ENCODE data around the gene RAB40C. TPM values are rescaled to one million over a fixed set of nuclear protein-coding genes. Genes with fewer than 3 reads are reported as not detected.

Gene RAB40C
- total RNA-seq, 1 donor from 2014 or later = 31.6 TPM

DNA sequence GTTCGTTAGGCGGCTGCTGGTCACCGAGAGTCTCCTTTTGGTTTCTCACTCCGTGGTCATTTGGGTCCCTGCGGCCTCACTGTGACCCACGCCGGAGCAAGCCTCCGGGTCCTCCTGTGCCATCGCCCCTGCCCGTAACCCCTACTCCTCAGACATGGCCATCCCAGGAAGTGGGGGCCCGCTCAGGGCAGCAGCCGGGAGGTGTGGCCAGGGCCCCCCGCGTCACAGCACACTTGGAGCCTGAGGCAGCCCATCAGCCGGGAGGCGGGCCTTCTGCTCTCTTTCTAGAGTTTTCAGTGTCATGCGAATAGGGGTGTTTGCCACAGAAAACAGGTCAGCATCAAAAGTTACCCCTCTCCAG, 33.0 kb downstream of the RAB40C start:
- no peaks in the 10 kb centered on the region for H3K27me3 Mint-ChIP-seq (ENCODE audit: low read depth)
- peaks cover 15% of the 10 kb centered on the region for H3K4me1 Mint-ChIP-seq
- TF ChIP-seq, protein P1, sequence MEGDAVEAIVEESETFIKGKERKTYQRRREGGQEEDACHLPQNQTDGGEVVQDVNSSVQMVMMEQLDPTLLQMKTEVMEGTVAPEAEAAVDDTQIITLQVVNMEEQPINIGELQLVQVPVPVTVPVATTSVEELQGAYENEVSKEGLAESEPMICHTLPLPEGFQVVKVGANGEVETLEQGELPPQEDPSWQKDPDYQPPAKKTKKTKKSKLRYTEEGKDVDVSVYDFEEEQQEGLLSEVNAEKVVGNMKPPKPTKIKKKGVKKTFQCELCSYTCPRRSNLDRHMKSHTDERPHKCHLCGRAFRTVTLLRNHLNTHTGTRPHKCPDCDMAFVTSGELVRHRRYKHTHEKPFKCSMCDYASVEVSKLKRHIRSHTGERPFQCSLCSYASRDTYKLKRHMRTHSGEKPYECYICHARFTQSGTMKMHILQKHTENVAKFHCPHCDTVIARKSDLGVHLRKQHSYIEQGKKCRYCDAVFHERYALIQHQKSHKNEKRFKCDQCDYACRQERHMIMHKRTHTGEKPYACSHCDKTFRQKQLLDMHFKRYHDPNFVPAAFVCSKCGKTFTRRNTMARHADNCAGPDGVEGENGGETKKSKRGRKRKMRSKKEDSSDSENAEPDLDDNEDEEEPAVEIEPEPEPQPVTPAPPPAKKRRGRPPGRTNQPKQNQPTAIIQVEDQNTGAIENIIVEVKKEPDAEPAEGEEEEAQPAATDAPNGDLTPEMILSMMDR (conservative IDR thresholded peaks at IDR 0.05) = no peak
- DNase-seq (ENCODE audit: low read depth, low spot score) = no peak
- no peak overlapping the region for H3K27ac Mint-ChIP-seq (ENCODE audit: unreplicated experiment)
- H3K9me3 Mint-ChIP-seq = no peaks in the 10 kb centered on the region
- no peaks in the 10 kb centered on the region for H3K36me3 Mint-ChIP-seq (ENCODE audit: low read depth)
- no peak overlapping the region for H3K4me3 Mint-ChIP-seq

DNA sequence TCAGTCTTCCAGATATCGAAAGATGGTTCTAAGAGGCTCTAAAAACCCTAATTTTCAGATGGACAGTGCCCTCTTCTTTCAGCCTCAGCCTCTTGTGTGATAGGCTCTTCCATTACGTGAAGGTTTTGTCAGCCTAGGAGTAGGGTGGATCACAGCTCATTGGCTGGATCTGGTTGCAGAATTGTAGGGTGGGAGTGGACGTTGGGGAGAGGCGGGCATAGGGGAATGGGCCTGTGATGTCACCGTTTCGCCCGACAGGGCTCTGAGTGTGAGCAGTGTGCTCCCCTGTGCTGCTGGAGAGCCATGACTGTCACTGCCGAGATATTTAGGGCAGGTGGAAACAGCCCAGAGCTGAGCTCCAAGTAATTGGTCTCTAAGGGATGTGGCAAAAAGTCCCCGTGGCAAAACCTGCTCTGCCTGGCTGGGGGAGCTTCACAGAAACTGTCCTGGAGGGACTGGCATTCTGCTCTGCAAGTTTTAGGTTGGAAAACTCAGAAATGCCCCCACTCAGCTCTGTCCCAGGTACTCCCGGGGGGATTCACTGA, 34.7 kb downstream of the RAB40C start:
- no peak overlapping the region for H3K27ac Mint-ChIP-seq (ENCODE audit: unreplicated experiment)

DNA sequence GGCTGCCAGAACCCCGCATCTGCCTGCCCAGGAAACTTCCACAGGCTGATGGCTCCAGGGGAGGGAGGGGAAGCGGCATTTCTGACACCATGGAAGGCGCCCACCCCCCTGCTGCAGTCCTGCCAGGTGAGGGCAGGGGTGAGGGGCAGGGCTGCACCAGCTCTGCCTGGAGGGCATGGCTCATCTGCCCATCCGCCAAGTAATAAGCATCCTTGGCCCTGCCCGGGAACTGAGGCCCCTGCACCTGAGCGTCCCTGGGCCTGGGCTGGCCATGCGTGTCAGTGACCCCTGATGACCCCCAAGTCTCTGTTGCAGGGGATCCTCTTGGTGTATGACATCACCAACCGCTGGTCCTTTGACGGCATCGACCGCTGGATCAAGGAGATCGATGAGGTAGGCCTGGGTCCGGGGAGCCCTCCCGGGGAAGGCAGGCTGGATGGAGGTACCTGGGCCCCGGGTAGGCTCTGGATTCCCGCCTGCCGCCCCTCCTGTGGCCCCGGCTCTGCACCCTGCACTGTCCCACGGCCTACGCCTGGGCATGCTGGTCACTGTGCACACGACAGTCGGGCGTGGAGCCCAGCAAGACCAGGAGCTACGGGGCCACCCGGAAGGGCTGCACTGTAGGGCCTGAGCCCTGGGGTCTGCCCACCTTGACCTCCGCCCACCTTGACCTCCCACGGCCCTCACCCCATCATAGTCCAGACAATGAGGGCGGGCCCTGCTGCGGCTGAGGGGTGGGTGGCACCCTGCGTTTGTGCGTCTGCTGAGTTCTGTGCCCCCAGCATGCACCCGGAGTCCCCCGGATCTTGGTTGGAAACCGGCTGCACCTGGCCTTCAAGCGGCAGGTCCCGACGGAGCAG, 35.5 kb downstream of the RAB40C start:
- Mint-ChIP-seq H3K36me3 (ENCODE audit: low read depth) (peaks cover 3% of the 10 kb centered on the region), H3K4me3 (no peak overlapping the region), H3K9me3 (no peaks in the 10 kb centered on the region), H3K4me1 (peaks cover 30% of the 10 kb centered on the region), H3K27ac (ENCODE audit: unreplicated experiment) (no peak overlapping the region), H3K27me3 (ENCODE audit: low read depth) (peaks cover 2% of the 10 kb centered on the region)
- DNase-seq (ENCODE audit: low read depth, low spot score) = no peak
- TF ChIP-seq, protein P1 (conservative IDR thresholded peaks at IDR 0.05) = no peak

More for the DNA sequence above, 34.7 kb downstream of the RAB40C start:
- Mint-ChIP-seq H3K4me3 (no peak overlapping the region), H3K4me1 (peaks cover 24% of the 10 kb centered on the region), H3K27me3 (ENCODE audit: low read depth) (no peaks in the 10 kb centered on the region), H3K9me3 (no peaks in the 10 kb centered on the region), H3K36me3 (ENCODE audit: low read depth) (peaks cover 3% of the 10 kb centered on the region)
- TF ChIP-seq, protein P1 (conservative IDR thresholded peaks at IDR 0.05) = no peak
- no peak for DNase-seq (ENCODE audit: low read depth, low spot score)

DNA sequence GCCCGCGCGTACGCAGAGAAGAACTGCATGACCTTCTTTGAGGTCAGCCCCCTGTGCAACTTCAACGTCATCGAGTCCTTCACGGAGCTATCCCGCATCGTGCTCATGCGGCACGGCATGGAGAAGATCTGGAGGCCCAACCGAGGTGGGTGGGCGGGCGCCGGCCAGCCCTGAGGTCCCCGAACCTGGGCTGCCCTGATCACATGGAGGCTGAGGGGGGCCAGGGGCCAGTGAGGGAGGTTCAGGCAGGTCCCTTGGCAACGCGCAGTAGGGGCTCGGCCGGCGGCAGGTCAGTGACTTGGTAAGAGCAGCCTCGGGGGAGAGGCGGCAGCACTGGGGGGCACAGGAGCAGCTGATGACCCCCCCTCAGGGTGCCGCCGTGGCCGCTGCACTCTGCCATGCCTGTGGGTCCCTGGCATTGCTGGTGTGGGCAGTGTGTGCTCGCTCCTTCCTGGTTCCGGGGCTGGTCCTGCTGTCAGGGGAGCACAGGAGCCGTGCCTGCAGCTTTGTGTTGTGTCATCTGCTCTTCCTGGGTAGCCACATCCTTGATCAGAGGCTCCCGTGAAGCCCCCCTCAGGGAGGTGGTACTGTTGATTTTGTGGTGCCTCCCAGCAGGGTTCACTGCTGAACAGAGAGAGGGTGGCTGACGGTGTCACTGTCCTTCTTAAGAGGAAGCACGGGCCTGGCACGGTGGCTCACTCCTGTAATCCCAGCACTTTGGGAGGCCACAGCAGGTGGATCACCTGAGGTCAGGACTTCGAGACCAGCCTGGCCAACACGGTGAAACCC, 36.3 kb downstream of the RAB40C start:
- Mint-ChIP-seq H3K27ac (ENCODE audit: unreplicated experiment) (no peak overlapping the region), H3K36me3 (ENCODE audit: low read depth) (peaks cover 3% of the 10 kb centered on the region), H3K9me3 (no peaks in the 10 kb centered on the region), H3K27me3 (ENCODE audit: low read depth) (peaks cover 2% of the 10 kb centered on the region), H3K4me1 (peaks cover 30% of the 10 kb centered on the region), H3K4me3 (peak overlapping the region; percentile 54)
- TF ChIP-seq, protein P1 (conservative IDR thresholded peaks at IDR 0.05) = no peak
- DNase-seq (ENCODE audit: low read depth, low spot score) = no peak

DNA sequence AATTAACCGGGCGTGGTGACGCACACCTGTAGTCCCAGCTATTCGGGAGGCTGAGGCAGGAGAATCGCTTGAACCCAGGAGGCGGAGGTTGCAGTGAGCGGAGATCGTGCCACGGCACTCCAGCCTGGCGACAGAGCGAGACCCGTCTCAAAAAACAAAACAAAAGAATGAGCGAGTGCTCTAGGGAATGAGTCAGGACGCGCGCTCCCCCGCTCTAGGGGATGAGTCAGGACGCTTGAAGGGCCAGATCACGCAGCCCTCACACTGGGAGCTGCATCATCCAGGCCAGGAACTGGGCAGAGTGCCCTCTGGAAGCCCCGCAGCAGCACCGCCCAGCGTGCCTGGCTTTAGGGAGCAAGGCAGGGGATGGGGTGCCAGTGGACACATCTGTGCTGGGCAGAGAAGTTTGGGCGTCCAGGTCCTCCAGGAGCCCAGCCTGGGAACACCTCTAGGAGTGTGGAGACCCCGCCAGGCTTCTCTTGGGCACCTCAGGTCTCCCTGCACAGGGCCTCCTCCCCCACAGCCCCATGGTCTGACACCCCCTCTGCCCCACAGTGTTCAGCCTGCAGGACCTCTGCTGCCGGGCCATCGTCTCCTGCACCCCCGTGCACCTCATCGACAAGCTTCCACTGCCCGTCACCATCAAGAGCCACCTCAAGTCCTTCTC, 37.1 kb downstream of the RAB40C start:
- Mint-ChIP-seq H3K27me3 (ENCODE audit: low read depth) (peaks cover 2% of the 10 kb centered on the region), H3K27ac (ENCODE audit: unreplicated experiment) (no peak overlapping the region), H3K9me3 (no peaks in the 10 kb centered on the region), H3K4me3 (peak overlapping the region; percentile 54), H3K4me1 (peaks cover 25% of the 10 kb centered on the region), H3K36me3 (ENCODE audit: low read depth) (peaks cover 3% of the 10 kb centered on the region)
- TF ChIP-seq, protein P1 (conservative IDR thresholded peaks at IDR 0.05) = no peak
- no peak for DNase-seq (ENCODE audit: low read depth, low spot score)
